Activated T-helper 17 cell treated with anti-CD3 and anti-CD28 coated beads, Interleukin-2, amount 50 U/mL, for 72 hours (primary cell): ENCODE data around the gene SBDS. TPM values are rescaled to one million over a fixed set of nuclear protein-coding genes. Genes with fewer than 3 reads are reported as not detected.
"Not testable (repeated sequence)": the region's sequence is repeated elsewhere in the genome, so short reads cannot be mapped to it uniquely, and the experiment has no call there.

Source experiments
- ATAC-seq: fragments of 150-1000 bp; cut with Tn5 transposase; replicated peaks from 2 replicates; pipeline ENCODE4 v1.10.0; 2021; ENCODE audit warnings: mild to moderate bottlenecking, moderate library complexity
- H3K27ac Mint-ChIP-seq: one replicate; pipeline ENCODE4 v1.8.0; 2022; ENCODE audit warnings: mixed read lengths
- H3K27me3 Mint-ChIP-seq: one replicate; pipeline ENCODE4 v1.8.0; 2022; ENCODE audit warnings: mixed read lengths
- H3K36me3 Mint-ChIP-seq: one replicate; pipeline ENCODE4 v1.8.0; 2022; ENCODE audit warnings: low read depth, mild to moderate bottlenecking, mixed read lengths
- H3K4me1 Mint-ChIP-seq: one replicate; pipeline ENCODE4 v1.8.0; 2022; ENCODE audit warnings: mixed read lengths
- H3K4me3 Mint-ChIP-seq: one replicate; pipeline ENCODE4 v1.8.0; 2022; ENCODE audit warnings: mild to moderate bottlenecking, mixed read lengths
- H3K9me3 Mint-ChIP-seq: one replicate; pipeline ENCODE4 v1.8.0; 2022; ENCODE audit warnings: mixed read lengths
- total RNA-seq, 2 donors: library from RNA; stranded (reverse); gene quantifications; one replicate each; pipeline ENCODE4 v1.2.3, GENCODE V29; 2022

The SBDS gene
- total RNA-seq, 2 donors from 2014 or later = 35.7 to 60.6 TPM

DNA sequence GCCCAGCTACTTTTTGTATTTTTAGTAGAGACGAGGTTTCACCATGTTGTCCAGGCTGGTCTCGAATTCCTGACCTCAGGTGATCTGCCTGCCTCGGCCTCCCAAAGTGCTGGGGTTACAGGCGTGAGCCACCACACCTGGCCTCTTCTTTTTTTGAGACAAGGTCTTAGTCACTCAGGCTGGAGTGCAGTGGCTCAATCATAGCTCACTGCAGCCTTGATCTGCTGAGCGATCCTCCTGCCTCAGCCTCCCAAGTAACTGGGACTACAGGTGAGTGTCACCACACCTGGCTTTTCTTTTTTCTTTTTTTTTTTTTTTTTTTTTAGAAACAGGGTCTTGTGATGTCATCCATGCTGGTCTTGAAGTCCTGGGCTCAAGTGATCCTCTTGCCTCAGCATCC, 26.4 kb downstream of the SBDS start:
- not testable (repeated sequence) for H3K9me3 Mint-ChIP-seq, H3K27ac Mint-ChIP-seq, H3K4me3 Mint-ChIP-seq, H3K36me3 Mint-ChIP-seq, H3K27me3 Mint-ChIP-seq, ATAC-seq, H3K4me1 Mint-ChIP-seq

DNA sequence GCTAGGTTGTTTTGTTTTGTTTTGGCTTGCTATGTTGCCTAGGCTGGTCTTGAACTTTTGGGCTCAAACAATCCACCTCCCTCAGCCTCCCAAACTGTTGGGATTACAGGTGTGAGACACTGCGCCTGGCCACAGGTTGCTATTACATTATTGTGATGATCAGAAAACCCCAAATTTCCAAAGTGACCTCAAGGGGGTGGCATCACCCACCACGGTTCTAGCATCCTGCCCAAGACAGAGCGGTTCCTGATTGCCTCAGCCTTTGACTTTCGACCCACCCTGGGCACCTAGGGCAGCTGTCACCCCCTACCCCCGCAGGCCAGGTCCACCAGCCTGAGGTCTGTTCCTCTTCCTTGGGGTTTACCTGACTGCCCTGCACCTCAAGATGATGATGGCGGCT, 28.4 kb downstream of the SBDS start:
- Mint-ChIP-seq H3K36me3 (no peaks in the 10 kb centered on the region), H3K27me3 (no peaks in the 10 kb centered on the region), H3K27ac (no peak overlapping the region), H3K4me3 (no peak overlapping the region), H3K9me3 (no peaks in the 10 kb centered on the region), H3K4me1 (no peaks in the 10 kb centered on the region)
- no peak for ATAC-seq

DNA sequence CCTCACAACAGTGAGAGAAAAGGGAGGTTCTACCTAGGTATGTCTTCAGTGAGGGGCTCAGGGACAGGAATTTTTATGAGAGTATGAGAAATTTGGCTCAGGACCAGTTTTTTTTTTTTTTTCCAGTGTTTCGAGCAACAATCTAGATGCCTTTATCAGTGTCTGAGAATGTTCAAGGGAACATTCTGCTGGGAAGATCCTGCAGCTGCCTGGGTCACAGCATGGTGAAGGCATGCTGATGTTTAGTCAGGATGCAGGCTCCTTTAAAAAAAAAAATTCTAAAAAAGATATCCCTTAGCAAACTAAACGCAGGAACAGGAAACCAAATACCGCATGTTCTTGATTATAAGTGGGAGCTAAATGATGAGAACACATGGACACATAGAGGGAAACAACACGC, 31.0 kb downstream of the SBDS start:
- no peak overlapping the region for H3K4me3 Mint-ChIP-seq
- ATAC-seq = no peak
- peaks cover 14% of the 10 kb centered on the region for H3K36me3 Mint-ChIP-seq
- H3K4me1 Mint-ChIP-seq = no peaks in the 10 kb centered on the region
- H3K9me3 Mint-ChIP-seq = no peaks in the 10 kb centered on the region
- H3K27me3 Mint-ChIP-seq = no peaks in the 10 kb centered on the region
- no peak overlapping the region for H3K27ac Mint-ChIP-seq

DNA sequence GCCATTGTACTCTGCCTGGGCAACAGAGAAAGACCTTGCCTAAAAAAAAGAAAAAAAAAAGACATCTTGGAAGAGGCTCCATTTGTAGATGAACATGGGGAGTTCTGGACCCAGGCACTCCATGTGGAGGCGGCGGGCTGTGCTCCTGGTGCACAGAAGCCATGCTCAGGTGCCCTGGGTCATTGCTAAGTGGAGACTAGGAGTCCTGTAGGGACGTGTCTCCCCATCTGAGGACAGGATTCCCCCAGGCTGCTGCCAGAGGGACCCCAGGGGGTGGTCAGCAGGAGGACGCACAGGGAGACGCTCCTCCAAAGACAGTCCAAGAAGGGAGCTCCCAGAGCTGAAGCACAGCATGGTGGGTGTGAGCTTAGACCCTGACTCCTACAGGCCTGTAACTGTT, 34.3 kb downstream of the SBDS start:
- no peak overlapping the region for H3K27ac Mint-ChIP-seq

DNA sequence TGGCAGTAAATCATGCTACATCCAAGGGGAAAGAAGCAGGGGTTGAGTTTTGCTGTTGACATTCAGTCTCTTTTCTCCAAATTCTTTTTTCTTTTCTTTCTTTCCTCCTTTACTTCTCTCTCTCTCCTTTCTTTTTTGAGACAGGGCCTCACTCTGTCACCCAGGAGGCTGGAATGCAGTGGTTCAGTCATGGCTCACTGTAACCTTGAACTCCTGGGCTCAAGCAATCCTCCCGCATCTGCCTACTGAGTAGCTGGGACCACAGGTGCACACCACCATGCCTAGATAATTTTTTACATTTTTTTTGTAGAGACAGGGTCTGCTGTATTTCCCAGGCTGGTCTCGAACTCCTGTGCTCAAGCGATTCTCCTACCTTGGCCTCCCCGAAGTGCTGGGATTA, 35.2 kb downstream of the SBDS start:
- no peak overlapping the region for H3K4me3 Mint-ChIP-seq
- no peak for ATAC-seq
- H3K4me1 Mint-ChIP-seq = no peaks in the 10 kb centered on the region
- peaks cover 56% of the 10 kb centered on the region for H3K36me3 Mint-ChIP-seq
- no peaks in the 10 kb centered on the region for H3K27me3 Mint-ChIP-seq
- peak overlapping the region; percentile 54 for H3K27ac Mint-ChIP-seq
- no peaks in the 10 kb centered on the region for H3K9me3 Mint-ChIP-seq

More for the DNA sequence above, 34.3 kb downstream of the SBDS start:
- Mint-ChIP-seq H3K36me3 (peaks cover 47% of the 10 kb centered on the region), H3K4me3 (no peak overlapping the region), H3K4me1 (no peaks in the 10 kb centered on the region), H3K9me3 (no peaks in the 10 kb centered on the region), H3K27me3 (no peaks in the 10 kb centered on the region)
- ATAC-seq = no peak

DNA sequence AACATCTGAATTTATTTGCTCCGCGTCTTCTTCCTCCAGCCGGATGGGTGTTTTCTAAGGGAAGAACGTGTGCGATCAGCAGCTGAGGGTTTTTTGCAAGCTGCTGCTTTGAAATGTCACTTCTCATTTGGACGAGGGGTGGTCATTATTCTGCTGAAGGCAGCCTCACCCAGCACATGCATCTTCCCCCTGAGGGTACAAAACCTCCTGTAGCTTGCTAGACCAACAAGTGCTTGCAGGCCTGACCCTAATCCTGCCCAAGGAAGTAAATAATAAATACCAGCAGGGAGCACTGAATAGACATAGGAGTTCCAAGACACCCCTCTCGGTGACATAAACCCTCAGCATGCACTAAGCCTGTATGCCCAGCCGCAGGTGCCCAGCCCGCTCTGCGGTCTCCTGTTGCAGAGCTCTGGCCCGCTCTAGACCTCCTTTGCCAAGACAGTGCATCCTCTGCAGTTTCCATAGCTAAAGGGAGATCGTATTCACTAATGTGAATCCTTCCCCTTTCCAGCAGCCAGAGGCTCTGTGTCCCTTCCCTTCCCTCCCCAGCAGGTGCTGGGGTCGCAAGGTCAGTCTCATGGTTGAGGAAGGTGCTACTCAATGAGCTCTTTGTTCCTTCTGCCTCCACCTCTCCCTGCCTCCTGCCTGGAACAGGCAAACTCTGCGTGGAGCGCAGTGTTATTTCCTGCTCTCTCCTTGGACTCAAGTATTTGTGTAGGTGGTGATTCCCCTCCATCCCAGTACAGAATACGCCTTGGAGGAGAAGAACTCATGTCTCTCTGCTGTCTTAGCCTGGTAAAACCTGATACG, 36.6 kb downstream of the SBDS start:
- H3K27ac Mint-ChIP-seq = no peak overlapping the region
- no peaks in the 10 kb centered on the region for H3K27me3 Mint-ChIP-seq
- no peak for ATAC-seq
- H3K36me3 Mint-ChIP-seq = peaks cover 70% of the 10 kb centered on the region
- no peaks in the 10 kb centered on the region for H3K4me1 Mint-ChIP-seq
- H3K4me3 Mint-ChIP-seq = no peak overlapping the region
- no peaks in the 10 kb centered on the region for H3K9me3 Mint-ChIP-seq

DNA sequence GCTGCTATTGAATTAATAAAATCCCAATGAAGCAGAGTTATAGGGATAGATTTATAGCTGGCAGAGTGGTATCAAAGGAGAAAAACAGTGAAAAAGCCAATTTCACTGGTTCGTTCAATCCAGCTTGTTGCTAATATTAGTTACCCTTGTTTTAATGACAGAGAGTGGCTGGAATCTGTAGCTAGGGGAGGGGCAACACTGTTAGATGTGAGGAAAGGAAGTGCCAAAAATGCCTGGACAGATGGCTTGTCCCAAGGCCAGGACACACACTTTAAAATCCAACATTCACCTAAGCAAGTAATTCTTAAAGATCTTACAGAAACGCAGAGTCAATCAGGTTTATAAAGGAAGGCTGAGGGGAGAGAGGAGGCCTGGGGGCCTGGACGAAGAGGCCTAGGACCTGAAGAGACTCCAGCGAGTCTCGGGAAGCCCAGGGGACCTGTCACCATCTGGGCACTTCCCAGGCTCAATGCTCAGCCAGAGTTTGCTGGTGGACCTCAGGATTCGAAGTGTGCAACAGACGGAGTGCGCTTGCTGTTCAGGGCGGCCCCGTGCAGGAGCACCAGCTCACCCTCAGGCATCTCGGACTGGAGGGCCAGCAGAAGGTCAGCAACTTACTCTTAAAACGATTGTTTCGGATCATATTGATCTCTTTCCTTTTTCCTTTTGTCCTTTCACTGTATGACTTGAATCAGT, 37.6 kb downstream of the SBDS start:
- Mint-ChIP-seq H3K36me3 (peaks cover 80% of the 10 kb centered on the region), H3K4me1 (no peaks in the 10 kb centered on the region), H3K27ac (peak overlapping the region; percentile 28), H3K4me3 (no peak overlapping the region), H3K9me3 (no peaks in the 10 kb centered on the region), H3K27me3 (no peaks in the 10 kb centered on the region)
- ATAC-seq = no peak

DNA sequence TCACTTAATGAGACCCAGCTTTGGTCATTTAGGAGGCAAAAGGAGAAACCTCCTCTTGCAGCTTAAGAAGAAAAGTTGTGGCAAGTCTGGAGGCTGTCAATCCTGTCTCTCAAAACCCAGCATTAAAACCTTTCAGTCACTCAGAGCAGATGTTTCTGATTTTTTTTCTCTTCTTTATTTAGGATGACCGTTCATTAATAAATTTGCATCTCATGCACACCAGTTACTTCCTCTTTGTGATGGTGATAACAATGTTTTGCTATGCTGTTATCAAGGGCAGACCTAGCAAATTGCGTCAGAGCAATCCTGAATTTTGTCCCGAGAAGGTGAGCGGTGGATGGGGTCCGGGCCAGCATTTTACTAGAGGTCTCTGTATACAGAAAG, 42.4 kb downstream of the SBDS start:
- Mint-ChIP-seq H3K27me3 (no peaks in the 10 kb centered on the region), H3K4me1 (peaks cover 4% of the 10 kb centered on the region), H3K4me3 (no peak overlapping the region), H3K9me3 (no peaks in the 10 kb centered on the region), H3K27ac (peak overlapping the region; percentile 61), H3K36me3 (peaks cover 95% of the 10 kb centered on the region)
- no peak for ATAC-seq

DNA sequence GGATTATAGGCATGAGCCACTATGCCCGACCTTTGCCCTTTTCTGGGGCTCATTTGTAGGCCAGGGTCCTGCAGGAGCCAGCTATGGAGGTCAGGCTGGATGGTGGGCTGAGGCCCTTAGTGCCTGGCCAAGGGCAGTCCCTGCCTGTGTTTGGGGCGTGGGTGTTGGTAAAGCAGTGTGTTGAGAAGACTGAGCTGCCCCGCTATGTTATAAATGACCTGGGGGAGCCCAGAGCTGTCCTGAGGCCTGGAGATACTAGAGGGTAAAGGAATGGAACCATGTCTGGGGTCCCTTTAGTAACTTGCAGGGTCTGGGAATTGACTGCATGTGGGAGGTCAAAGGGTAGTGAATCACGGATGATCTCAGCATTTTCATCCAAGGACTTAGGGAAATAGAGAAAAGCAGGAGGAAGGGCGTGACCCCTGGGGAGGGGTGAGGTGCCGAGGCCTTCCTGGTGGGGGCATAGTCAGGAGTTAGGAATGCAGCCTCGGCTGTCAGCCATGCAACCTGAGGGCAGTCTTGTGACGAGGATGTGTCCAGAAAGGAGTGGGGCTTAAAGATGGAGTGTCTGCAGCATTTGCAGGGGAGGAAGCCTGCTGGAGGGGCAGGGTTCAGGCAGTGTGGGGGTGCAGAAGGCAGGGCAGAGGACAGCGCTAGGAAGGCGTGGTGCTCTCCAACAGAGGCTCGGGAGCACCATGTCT, 42.9 kb downstream of the SBDS start:
- H3K27me3 Mint-ChIP-seq = no peaks in the 10 kb centered on the region
- ATAC-seq = no peak
- H3K27ac Mint-ChIP-seq = peak overlapping the region; percentile 61
- peaks cover 4% of the 10 kb centered on the region for H3K4me1 Mint-ChIP-seq
- no peak overlapping the region for H3K4me3 Mint-ChIP-seq
- H3K9me3 Mint-ChIP-seq = no peaks in the 10 kb centered on the region
- peaks cover 94% of the 10 kb centered on the region for H3K36me3 Mint-ChIP-seq

DNA sequence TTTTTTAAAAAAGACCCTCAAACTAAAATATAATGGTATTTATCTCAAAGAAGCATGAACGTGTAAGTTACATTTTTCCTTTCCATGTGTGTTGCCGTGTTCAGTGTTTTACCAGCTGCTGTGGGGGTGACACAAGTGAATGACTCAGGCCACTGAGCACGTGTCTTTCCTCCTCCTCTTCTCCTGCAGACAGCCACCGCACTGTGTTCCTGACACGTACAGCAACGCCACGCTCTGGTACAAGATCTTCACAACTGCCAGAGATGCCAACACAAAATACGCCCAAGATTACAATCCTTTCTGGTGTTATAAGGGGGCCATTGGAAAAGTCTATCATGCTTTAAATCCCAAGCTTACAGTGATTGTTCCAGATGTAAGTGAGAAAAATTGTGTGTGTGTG, 44.6 kb downstream of the SBDS start:
- Mint-ChIP-seq H3K9me3 (no peaks in the 10 kb centered on the region), H3K4me3 (no peak overlapping the region), H3K27me3 (no peaks in the 10 kb centered on the region), H3K36me3 (peaks cover 89% of the 10 kb centered on the region), H3K27ac (no peak overlapping the region), H3K4me1 (peaks cover 4% of the 10 kb centered on the region)
- no peak for ATAC-seq

DNA sequence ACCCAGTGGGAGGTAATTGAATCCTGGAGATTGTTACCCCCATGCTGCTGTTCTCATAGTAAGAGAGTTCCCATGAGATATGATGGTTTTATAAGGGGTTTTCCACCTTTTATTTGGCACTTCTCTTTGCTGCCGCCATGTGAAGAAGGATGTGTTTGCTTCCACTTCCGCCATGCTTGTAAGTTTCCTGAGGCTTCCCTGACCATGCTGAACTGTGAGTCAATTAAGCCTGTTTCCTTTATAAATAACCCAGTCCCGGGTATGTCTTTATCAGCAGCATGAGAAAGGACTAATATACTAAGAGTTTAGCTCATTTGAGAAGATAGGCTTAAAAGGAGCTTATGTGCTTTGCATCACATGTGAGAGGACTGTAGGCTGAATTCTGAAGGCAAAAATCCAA, 45.1 kb downstream of the SBDS start:
- Mint-ChIP-seq H3K36me3 (peaks cover 89% of the 10 kb centered on the region), H3K4me3 (no peak overlapping the region), H3K27me3 (no peaks in the 10 kb centered on the region), H3K4me1 (peaks cover 4% of the 10 kb centered on the region), H3K9me3 (no peaks in the 10 kb centered on the region), H3K27ac (no peak overlapping the region)
- no peak for ATAC-seq

DNA sequence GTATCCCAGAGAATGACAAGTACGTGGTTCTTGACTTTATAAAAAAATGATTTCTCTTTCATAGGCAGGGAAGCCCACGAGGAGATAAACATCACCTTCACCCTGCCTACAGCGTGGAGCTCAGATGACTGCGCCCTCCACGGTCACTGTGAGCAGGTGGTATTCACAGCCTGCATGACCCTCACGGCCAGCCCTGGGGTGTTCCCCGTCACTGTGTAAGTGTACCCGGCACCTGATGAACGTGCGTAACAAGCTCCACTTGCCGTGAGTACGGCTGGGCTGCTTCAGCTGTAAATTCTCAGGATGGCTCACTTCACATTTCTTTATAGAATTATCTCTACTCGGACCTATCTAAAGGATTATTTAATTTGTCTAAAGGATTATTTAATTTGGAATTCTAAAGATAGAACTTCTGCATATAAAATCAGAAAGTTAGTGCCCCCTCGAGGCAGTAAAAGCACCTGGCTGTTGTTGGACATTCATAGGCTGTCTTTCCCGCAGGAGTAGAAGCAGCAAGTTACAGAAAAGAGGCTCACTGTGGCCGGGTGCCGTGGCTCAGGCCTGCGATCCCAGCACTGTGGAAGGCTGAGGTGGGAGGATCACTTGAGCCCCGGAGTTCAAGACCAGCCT, 46.8 kb downstream of the SBDS start:
- no peak for ATAC-seq
- H3K27ac Mint-ChIP-seq = no peak overlapping the region
- H3K27me3 Mint-ChIP-seq = no peaks in the 10 kb centered on the region
- no peaks in the 10 kb centered on the region for H3K9me3 Mint-ChIP-seq
- peaks cover 89% of the 10 kb centered on the region for H3K36me3 Mint-ChIP-seq
- no peak overlapping the region for H3K4me3 Mint-ChIP-seq
- peaks cover 4% of the 10 kb centered on the region for H3K4me1 Mint-ChIP-seq

DNA sequence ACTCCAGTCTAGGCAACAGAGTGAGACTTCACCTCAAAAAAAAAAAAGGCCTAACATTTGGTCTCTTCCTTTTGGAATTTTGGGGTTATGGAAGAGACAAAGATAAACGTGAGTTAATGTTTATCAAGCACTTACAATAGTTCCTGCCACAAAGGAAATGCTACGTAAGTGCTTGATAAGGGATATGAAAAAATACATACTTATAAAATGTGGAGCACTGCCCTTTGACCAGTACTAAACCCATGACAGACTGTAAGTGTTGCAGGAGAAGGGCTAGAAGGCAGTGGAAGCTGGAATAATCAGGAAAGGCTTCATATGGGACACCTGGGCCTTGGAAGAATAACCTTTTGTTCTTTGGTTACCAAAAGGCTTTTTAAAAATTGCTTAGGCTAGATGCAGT, 48.8 kb downstream of the SBDS start:
- H3K9me3 Mint-ChIP-seq = no peaks in the 10 kb centered on the region
- H3K27ac Mint-ChIP-seq = no peak overlapping the region
- no peaks in the 10 kb centered on the region for H3K27me3 Mint-ChIP-seq
- no peaks in the 10 kb centered on the region for H3K4me1 Mint-ChIP-seq
- no peak overlapping the region for H3K4me3 Mint-ChIP-seq
- ATAC-seq = no peak
- peaks cover 90% of the 10 kb centered on the region for H3K36me3 Mint-ChIP-seq

DNA sequence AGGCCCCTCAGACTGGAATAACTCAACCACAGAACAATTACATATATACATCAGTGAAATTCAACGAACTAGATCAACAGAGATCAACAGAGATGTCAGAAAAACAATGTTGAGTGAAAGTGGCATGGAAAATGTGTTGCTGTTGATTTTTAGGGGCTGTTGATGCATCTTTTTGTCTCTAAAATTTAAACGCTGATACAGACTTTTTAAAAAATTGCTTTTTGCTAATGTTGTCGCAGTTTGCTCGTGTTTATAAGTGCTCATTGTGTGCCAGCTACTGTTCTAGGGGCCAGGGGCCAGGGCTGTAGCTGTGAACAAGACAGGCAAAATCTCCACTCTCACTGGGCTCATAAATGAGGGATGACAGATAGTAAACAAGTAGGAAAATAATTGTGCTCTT, 56.1 kb downstream of the SBDS start:
- Mint-ChIP-seq H3K27ac (peak overlapping the region; percentile 70), H3K36me3 (peaks cover 88% of the 10 kb centered on the region), H3K4me3 (no peak overlapping the region), H3K27me3 (no peaks in the 10 kb centered on the region), H3K4me1 (peaks cover 23% of the 10 kb centered on the region), H3K9me3 (no peaks in the 10 kb centered on the region)
- ATAC-seq = no peak
